ENCODE data around the gene PPP4R4. TPM values are rescaled to one million over a fixed set of nuclear protein-coding genes. Genes with fewer than 3 reads are reported as not detected.
"Not testable (repeated sequence)": the region's sequence is repeated elsewhere in the genome, so short reads cannot be mapped to it uniquely, and the experiment has no call there.

The PPP4R4 gene
- polyA plus RNA-seq, 5 donors = 0.54 to 1.1 (median 0.95) TPM

- no peak for DNase-seq
Measured at GRCh38 chr14:94143239-94143638, 30.9 kb upstream of the PPP4R4 start.

DNA sequence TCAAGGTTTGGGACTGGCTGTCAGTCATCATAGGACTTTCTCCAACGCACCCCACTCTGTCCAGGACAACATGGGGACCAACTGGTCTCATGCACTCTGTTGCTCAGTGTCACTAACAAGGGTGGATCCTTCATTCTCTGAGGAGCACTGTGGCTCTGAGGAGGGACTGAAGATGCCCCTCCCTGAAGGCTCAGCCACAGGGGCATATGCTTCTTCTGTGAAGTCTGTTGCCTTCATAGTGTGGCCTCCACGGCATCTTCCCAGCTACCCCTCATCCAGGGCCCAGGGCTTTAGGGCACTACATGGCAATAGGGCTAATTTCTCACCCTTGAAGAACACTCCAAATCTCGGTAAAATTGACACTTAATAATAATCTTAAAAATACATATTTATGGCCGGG is 30.4 kb upstream of the PPP4R4 start:
- DNase-seq = no peak

DNA sequence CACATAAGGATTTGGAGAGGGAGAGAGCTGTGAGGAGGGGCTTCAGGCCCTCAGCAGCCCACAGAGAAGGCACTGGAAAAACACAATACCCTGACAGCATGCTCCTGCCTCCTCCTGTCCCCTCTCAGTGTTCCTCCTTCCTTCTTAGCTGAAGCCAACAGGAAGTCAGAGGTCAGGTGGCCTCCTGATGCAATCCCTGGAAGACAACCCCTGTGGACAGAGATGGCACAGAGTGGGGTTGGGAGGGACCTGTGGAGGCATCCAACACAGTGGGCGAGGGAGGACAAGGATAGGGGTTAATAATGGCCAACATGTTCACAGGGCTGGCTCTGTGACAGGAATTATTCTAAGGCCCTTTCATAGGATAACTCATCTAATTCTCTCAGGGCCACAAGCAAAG is 29.4 kb upstream of the PPP4R4 start:
- DNase-seq = no peak

- DNase-seq = no peak
Measured at GRCh38 chr14:94145902-94146527, 28.1 kb upstream of the PPP4R4 start.

DNA sequence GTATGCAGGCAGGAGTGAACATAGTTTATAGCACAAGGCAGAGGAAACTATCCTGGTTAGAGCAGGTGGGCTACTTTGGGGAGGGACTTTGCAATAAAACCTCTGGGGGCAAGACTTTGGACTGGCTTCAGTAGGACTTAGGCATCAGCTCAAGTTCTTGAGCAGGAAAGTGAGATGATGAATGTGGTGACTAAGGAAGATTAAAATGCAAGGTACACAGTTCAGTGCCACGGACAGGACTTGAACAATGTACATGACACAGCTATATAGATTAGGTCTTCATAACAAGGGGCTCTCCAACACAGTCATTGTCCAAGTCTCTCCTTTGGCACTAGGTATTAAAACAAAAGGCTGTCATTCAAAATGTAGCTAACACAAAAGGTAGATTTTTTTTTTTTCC is 21.4 kb upstream of the PPP4R4 start:
- DNase-seq = no peak

DNA sequence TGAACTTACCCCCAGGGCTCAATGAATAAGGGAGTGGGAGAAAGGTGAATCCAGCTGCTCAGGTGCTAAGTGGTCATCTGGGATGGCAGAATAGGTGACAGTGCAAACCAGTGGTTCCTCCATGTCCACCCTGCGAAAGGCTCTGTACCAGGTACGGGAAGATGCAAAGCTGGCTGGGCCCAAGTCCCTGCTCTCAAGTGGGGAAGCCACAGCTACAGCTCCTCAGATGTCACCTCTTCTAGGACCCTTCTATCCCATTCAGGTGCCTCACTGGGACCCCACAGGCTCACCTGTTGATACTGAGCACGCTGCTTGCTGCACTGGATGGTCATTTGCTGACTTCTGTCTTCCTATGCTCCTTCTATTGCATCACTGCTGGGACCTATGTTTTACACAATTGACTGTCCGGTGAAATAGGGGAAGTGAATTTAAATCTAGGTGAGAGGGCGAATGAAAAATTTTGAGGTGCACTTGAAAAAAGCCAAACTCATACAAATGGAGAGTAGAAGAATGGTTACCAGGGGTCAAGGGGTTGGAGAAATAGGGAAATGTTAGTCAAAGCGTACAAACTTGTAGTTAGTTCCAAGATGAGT is 20.3 kb upstream of the PPP4R4 start:
- DNase-seq = no peak

- DNase-seq = not testable (repeated sequence)
Measured at GRCh38 chr14:94156143-94156542, 18.0 kb upstream of the PPP4R4 start.

DNA sequence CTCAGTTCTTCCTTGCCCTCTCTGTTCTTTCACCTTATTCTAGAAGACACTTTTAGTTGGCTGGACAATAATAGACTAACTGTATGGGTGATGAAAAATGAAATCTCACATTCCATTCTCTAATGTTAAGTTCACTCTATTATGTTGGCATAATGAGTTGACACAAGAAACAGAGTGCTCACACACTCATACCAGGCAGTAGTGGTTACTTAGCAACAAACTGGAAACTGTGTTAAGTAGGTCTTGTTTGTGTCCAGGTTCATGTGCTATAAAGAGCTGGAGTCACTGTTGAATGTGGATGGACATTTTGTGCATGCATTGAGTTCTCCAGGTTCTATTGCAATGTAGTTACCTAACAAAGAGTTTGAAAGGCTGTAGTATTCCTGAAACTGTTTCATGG is 16.9 kb upstream of the PPP4R4 start:
- no peak for DNase-seq

DNA sequence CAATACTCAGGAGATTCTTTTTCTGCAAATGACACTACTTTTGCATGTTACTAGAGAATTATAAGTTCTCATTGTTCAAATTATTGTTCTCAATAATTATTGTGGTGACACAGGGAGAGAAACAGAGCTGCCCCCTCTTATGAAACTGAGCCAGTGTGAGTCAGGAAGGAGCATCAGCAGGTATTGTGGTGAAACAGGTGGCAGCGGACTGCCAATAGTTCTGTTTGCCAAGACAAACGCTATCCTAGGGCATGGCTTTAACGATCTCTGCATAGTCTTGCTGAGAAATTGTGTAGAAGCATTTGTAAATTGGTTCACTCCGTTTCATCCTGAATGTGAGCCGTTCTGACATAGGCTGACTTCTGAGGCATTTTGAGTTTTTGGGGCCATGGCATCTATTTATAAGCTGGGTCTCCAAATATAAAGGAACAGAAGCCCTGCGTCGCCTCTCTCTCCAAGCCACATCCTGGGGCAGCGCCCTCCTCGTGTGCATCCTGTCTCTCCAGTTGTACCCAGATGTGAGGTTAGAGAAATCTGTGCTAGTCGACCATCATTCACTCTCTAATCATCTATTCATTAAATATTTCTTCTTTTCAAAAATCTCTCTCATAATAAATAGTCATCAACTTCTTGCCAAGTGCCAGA is 15.8 kb upstream of the PPP4R4 start:
- DNase-seq = no peak

DNA sequence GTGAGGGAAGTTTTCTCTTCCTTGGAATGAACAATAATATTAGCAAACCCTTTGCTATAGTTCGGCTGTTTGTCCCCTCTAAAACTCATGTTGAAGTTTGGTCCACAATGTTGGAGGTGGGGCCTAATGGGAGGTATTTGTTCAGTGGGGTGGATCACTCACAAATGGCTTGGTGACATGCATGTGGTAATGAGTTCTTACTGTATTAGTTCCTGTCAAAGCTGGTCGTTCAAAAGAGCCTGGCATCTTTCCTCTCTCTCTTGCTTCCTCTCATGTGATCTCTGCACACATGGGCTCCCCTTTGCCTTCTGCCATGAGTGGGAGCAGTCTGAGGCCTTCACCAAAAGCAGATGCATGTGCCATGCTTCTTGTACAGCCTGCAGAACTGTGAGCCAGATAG is 13.1 kb upstream of the PPP4R4 start:
- no peak for DNase-seq

GRCh38 chr14:94161981-94162380 is 12.1 kb upstream of the PPP4R4 start:
- no peak for DNase-seq

DNA sequence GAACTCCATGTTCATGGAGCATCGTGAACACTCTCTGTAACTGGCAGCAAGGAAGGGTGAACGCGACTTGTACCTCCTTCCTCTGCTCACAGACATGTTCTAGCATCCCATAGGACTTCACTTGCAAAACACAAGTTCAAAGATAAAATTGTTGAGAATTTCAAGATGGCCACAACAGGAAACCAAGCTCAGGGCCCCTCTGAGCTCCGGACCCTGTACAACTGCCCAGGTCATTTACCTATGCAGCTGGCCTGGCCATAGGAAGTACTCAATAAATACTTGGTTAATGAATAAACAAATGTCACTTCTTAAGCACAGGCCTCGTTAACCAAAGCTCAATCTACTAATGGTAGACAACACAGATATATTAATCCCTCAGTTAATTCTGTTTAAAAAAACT is 11.7 kb upstream of the PPP4R4 start:
- DNase-seq = no peak

DNA sequence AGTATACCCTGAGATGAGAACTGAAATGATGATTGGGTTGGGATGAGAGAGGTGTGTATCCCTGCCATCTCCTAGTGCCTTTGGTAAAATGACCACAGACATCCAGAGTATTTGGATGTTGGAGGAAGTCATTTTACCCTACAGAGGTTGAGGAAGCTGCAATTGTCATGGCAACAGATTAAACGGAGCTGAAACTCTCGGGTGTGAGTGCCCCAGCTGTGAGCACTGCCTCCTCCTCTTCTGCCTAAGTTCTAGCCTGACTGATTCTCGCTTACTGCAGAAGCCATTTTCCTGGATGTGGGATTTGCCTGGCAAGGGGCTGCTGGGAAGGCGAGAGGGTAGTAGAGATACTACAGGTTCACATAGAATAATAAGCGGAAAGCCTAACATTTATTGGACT is 10.3 kb upstream of the PPP4R4 start:
- no peak for DNase-seq

DNA sequence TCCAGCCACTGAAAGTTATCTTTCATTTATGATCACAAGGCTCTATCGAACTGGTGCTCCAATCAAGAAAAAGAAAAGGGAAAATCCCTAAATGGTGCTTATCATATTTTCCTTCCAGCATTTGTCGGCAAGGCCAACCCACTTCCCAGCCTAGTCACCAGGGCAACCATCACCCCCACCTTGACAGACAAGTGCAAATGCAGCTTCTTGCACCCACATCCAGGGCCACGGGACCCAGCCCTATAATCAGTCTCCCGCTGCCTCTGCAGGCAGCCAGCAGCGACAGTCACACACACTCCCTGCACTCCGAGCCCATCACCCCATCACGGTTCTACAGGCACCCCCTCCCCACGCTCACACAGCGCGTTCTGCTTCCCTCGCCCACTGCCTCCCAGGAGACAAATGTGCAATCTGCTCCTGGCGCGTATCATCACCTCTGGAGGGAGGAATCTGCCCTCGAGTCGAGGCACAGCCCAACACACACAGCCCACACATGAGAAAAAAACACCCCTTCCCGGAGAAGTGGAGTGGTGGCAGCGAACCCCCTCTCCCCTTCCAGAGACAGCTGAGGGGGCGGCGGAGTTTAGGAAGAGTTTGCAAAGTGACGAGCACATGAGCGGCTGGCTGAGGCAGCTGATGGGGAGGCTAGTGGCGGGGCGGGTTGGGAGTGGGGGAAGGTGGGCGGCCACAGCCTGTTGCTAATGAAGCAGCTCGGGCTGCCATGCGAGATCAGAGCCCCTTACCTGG is 9.3 kb upstream of the PPP4R4 start:
- DNase-seq = no peak

GRCh38 chr14:94165744-94166143 is 8.4 kb upstream of the PPP4R4 start:
- DNase-seq = no peak

DNA sequence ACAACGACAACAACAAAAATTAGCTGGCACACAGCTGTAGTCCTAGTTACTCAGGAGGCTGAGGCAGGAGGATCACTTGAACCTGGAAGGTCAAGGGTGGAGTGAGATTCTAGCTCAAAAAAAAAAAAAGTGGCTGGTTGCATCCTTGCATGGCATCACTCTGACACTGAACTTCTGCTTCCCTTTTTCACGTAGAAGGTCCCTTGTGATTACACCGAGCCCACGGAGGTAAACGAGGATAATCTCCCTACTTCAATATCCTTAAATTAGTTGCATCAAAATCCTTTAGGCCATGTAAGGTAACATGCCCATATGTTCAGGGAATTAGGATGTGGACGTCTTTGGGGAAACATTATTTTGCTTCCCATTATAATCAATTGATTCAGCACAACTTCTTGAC is 4.0 kb upstream of the PPP4R4 start:
- no peak for DNase-seq

GRCh38 chr14:94171208-94171607 is 2.9 kb upstream of the PPP4R4 start:
- DNase-seq = no peak

- DNase-seq = no peak
Measured at GRCh38 chr14:94172545-94172944, 1.6 kb upstream of the PPP4R4 start.

GRCh38 chr14:94173471-94173884 is 644 bp upstream of the PPP4R4 start:
- DNase-seq = no peak

DNA sequence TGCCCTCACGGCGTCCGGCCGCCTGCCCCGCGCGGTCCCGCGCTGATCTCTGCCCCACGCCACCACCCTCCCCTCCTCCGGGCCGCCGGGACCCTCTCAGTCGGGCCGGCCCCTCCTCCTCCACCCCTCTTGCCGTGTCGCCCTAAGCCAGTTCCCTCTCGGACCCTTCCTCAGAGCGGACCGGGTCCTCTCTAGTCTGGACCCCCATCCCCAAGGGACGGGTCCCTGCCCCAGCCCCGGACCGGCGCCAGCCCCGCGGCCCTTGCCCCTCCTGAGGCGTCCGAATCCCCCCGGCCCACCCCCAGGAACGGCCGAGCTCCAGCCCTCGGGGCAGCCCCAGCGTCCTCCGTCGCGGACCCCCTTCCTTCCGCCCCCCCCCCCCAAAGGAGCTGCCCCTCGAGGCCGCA is 485 bp downstream of the PPP4R4 start:
- DNase-seq = no peak

DNA sequence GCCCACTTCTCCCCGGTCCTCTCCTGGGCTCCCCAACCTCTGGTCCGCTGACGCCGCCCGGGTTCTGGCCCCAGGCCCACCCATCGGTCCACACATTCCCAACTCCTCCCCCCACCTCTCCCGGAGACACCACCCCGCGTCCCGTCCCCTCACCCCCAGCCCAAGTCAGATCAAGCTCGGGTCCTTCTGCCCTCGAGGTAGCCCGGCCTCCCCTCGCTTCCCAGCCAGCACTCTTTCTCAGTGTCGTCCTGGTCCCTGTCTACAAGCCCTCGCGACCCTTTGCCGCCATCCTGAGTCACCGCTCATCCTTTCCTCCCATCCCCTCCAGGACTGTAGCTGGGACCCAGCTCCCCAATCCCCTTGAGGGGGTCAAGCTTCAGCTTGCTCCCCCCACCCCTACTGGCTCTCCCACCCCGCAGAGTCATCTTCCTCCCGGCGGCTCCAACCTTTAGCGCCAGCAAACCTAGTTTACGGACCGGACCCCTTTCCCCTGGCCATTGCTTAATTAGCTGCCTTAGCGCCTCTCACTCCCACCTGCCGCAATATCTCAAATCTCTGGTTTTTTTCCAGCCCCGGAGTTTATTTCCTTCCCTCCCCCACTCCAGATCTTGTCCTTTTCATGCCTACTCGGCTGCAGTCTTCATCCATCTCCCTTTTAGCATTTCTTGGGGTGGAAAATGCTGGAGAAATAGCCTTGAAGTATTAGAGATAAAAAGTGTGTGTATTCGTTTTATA is 1.1 kb downstream of the PPP4R4 start:
- no peak for DNase-seq

- DNase-seq = no peak
Measured at GRCh38 chr14:94175747-94176146, 1.6 kb downstream of the PPP4R4 start.
